Neuron (in vitro differentiated cells): Measurements from ENCODE around the gene FOLR3.

Experiments
- H2AFZ ChIP-seq: one replicate; pipeline ENCODE4 v1.6.1; 2013; ENCODE audit warnings: low read depth, mild to moderate bottlenecking, inconsistent platforms, low read length, moderate library complexity
- H3K27me3 ChIP-seq: one replicate; pipeline ENCODE4 v1.6.1; 2013; ENCODE audit warnings: low read length; ENCODE audit not compliant: insufficient read depth
- H3K36me3 ChIP-seq: one replicate; pipeline ENCODE4 v1.6.1; 2013; ENCODE audit warnings: low read length; ENCODE audit not compliant: insufficient read depth
- H3K4me1 ChIP-seq: one replicate; pipeline ENCODE4 v1.6.1; 2013; ENCODE audit warnings: low read length; ENCODE audit not compliant: insufficient read depth
- H3K4me3 ChIP-seq: 2 replicates; pipeline ENCODE4 v1.5.1; 2013; ENCODE audit warnings: mild to moderate bottlenecking, low read length, moderate library complexity
- H3K9me3 ChIP-seq: one replicate; pipeline ENCODE4 v1.6.1; 2013; ENCODE audit warnings: low read length

FOLR3 gene

DNA sequence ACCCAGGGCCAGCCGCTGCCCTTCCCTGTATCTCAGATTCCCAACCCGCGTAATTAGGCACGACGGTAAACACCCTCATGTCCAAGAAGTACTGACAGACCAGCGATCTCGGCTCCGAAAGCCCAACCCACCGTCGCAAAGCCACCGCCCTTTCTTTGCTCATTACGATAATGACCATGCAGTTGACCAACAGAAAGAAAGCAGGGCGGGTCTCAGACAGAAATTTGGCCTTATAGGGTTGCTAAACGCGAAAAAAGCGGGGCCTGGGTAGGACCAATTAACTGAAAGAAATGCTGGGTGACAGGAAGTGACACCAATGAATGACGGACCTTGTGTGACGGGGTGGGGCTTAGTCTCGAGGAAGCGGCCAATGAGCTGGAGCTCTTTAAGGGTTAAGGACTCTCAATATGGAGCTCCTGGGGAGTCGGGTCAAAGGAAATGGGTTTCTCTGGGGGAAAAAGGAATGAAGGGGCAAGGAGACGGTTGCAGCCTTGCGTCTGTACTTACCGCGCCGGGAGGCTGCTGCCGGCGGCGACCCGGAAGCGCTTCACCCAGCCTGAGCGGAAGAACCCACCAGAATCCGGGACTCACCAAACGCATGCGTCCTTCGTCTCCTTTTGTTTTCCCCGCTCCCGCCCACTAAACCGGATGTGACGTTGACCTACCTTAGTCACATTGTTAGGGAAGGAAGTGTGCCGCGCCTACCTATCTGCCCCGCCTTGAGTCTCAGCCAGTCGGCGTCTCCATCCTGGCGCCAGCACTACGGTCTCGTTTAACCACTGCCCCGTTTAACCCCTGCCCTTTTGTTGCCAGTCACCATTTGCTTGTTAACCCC, 23.2 kb upstream of the FOLR3 start, which contains the start of gene ANAPC15:
ANAPC15 (minus strand) TSS at position 553 of the 835 bp plus-strand sequence. CDS start 1,419 bp downstream, outside the sequence.
- Histone ChIP-seq H3K36me3 (peaks cover 2% of the 10 kb centered on the region), H2AFZ (peak within 1 kb of the TSS; percentile 39), H3K9me3 (no peaks in the 10 kb centered on the region), H3K27me3 (no peaks in the 10 kb centered on the region), H3K4me1 (peaks cover 11% of the 10 kb centered on the region), H3K4me3 (peak within 1 kb of the TSS; percentile 69)

DNA sequence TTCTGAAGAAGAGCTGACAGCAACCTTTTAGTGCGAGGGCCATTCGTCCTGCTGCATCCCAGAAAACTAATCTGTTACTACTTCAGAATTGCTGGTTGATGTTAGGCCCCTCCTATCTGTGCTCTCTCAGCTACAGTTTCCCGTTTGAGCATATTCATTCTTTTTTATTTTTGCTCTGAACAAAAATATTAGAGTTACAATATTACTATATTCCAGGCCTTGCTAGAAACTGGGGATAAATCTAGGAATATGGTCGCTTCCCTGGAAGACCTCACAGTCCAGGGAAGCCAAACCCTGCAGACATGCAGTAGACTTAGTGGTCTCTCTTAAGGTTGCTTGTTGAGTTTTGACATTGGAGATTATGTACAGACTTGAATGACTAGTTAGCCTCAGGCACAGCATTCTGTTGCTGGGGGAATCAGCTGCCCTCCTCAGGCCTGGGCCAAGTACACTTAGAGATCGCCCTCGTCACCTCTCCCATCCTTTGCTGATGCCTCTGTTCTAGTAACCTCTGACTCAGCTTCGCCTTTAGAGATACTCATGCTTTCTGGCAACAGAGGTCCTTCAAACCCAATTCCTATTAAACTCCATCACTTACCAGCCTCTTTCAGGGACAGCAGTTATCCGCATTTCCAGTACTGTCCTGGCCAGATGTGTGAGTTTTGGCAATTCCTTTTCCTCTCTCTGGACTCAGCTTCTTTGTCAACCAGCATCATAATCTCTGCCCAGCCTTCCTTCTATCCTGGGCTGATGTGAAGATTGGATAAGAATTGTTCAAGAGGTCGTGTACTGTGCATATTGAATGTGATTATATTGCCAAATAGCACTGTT, 22.3 kb upstream of the FOLR3 start:
- H3K27me3 ChIP-seq: no peaks in the 10 kb centered on the region
- H3K4me3 ChIP-seq: peak overlapping the region; percentile 69
- H2AFZ ChIP-seq: peak overlapping the region; percentile 39
- H3K4me1 ChIP-seq: peaks cover 11% of the 10 kb centered on the region
- no peaks in the 10 kb centered on the region for H3K9me3 ChIP-seq
- H3K36me3 ChIP-seq: peaks cover 2% of the 10 kb centered on the region

DNA sequence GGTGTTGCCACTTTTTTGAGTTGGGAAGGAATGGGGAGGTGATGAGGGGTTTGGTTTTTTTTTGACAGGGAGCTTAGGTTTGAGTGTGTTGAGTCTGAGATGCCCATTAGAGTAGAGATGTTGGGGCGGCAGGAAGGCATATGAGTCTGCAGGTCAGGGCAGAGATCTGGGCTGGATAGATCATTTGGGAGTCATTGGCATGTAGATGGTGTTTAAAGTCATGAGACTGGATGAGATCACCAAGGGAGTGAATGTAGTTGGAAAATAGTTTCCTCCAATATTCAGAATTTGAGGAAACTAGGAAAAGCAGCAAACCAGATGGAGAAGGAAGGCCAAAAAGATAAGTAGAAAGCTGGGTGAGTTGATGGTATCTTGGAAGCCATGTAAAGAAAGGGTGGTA, 21.0 kb upstream of the FOLR3 start:
- Histone ChIP-seq H2AFZ (no peak overlapping the region), H3K9me3 (no peaks in the 10 kb centered on the region), H3K4me1 (peaks cover 16% of the 10 kb centered on the region), H3K36me3 (no peaks in the 10 kb centered on the region), H3K4me3 (no peak overlapping the region), H3K27me3 (no peaks in the 10 kb centered on the region)

DNA sequence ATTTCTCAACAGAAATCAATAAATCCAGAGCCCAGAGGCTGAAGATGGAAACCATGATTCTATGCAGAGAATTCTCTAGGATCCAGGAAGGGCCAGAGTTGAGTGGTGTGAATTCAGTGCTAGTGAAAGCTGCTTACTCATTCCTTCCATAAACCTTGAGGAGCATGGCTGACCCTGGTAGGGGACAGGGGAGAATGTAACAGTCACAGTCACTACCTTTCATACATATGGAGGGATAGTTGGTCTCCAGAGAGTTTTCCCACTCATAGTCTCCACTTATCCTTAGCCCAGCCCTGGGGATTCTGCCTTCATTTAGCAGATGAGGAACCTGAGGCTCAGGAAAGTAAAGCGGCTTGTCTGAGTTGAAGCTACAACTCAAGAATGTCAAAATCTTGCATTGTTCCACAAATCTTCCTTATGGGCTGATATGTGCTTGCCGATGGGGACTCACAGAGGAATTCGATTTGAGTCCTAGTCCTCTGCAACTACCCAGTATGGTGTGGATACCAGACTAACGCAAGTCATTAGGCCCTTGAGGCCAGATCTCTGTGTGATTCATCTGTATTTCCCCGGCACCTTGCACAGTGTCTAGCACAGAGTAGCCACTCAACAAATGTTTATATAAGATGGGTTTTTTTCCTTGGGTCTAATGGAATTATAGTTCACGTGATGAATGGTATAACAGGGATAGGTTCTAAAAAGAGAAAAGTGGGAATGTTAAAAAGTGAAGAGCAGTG, 19.3 kb upstream of the FOLR3 start:
- H3K4me3 ChIP-seq: no peak overlapping the region
- no peaks in the 10 kb centered on the region for H3K27me3 ChIP-seq
- peaks cover 16% of the 10 kb centered on the region for H3K4me1 ChIP-seq
- H3K36me3 ChIP-seq: no peaks in the 10 kb centered on the region
- H3K9me3 ChIP-seq: no peaks in the 10 kb centered on the region
- no peak overlapping the region for H2AFZ ChIP-seq

DNA sequence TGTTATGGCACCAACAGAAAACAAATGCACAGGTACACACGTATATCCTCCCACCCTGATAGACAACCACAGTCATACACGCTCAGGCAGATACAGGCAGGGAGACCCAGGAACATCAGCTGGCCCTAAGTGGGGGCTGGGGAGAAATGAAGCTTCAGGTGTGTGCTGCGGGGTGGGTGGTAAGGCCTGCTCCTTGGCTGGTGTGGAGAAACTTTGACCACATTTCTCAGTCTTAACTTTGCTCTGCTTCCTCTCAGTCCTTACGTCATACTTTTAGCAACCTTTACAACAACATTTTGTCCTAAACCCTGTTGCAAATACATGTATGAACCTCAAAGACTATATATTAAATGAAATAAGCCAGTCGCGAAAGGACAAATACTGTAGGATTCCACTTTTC, 16.3 kb upstream of the FOLR3 start:
- Histone ChIP-seq H3K4me1 (peaks cover 5% of the 10 kb centered on the region), H3K36me3 (no peaks in the 10 kb centered on the region), H3K9me3 (no peaks in the 10 kb centered on the region), H2AFZ (no peak overlapping the region), H3K4me3 (no peak overlapping the region), H3K27me3 (peaks cover 5% of the 10 kb centered on the region)

DNA sequence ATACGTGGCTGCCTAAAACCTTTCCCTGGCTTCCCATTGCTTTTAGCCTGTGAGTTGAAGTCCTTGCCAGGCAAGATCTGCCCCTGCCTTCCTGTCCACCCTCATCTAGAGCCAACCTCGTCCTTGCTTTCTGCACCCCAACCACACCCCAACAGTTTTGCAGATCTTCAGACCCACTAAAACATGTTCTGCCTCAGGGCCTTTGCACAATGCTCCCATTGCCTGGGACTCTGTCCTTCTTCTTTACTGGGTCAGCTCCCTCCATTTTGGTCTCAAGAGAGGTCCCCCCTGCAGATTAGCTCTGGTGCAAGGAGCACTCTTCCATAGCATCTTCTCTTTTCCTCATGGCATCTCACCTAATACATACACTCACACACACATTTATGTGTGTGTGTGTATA, 14.6 kb upstream of the FOLR3 start:
- Histone ChIP-seq H3K4me3 (no peak overlapping the region), H3K4me1 (peaks cover 5% of the 10 kb centered on the region), H3K36me3 (no peaks in the 10 kb centered on the region), H2AFZ (no peak overlapping the region), H3K27me3 (peaks cover 5% of the 10 kb centered on the region), H3K9me3 (no peaks in the 10 kb centered on the region)

DNA sequence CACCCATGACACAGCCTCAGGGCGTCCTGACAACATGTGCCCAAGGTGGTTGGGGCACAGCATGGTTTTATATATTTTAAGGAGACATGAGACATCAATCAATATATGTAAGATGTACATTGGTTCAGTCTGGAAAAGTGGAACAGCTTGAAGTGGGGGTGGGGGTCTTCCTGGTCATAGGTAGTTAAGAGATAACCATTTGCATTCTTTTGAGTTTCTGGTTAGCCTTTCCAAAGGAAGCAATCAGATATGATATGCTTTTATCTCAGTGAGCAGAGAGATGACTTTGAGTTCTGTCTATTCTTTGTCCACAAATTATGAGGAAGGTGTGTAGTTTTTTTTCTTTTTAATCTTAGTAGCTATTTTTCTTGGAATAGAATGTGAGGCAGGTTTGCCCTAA, 12.9 kb upstream of the FOLR3 start:
- Histone ChIP-seq H3K36me3 (no peaks in the 10 kb centered on the region), H3K9me3 (no peaks in the 10 kb centered on the region), H3K4me1 (peaks cover 5% of the 10 kb centered on the region), H3K4me3 (no peak overlapping the region), H3K27me3 (peaks cover 5% of the 10 kb centered on the region), H2AFZ (no peak overlapping the region)

DNA sequence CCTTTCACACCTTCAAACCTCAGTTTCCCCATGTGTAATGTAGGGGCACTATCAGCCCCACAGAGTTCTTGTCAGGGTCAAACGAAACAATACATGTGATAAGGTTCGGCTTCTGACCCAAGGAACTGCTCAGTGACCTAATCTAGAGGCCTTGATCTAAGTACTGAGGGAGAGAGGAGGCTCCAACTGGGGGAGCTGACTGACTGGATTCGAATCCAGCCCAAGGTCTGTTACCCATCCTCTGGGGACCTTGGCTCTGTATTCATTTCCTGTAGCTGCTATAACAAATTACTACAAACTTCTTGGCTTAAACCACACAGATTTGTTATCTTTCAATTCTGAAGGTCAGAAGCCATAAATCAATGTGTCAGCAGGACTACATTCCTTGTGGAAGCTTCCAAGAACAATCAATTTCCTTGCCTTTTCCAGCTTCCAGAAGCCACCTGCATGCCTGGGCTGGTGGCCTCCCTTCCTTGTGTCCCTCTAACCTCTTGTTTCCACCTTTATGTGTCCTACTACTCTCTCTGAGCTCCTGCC, 12.3 kb upstream of the FOLR3 start:
- H3K4me1 ChIP-seq: peaks cover 5% of the 10 kb centered on the region
- H3K9me3 ChIP-seq: no peaks in the 10 kb centered on the region
- no peak overlapping the region for H2AFZ ChIP-seq
- H3K36me3 ChIP-seq: no peaks in the 10 kb centered on the region
- no peak overlapping the region for H3K4me3 ChIP-seq
- peaks cover 5% of the 10 kb centered on the region for H3K27me3 ChIP-seq

DNA sequence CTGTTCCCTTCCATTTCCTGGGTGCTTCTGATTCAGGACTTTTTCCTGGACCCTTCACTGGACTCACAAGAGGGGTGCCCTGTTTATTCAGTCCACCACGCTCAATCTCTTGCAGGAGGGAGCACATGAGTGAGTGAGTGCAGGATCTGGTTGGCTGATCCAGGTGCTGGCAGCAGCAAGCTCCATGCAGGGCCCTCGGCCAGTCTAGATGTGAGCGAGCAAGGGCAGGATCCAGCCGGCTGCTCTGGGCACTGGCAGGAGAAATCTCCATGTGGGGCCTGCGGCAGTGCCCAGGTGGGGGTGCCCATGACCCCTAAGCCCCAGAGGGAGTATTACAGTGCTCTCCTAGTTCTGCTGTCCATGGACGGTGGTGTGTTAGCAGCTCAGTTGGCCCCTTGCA, 11.5 kb upstream of the FOLR3 start:
- H3K27me3 ChIP-seq: peaks cover 5% of the 10 kb centered on the region

DNA sequence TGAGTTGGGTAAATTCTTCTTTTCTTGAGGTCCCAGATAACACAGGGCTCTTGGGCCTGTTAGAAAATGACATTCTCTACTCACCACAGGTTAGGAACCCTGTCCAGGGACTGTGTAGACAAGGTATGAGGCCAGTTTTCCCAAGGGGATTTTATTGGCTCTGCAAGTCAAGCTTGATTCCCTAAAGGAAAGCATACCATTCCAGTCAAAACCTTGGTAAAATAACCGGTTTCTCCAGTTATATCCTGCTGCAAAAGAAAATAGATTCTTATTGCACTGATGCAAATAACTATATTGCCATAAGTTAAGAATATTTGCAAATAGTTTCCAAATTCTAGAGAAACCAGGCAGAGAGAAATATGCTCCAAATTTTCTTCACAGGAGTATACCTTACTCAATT, 9.6 kb upstream of the FOLR3 start:
- Histone ChIP-seq H3K27me3 (peaks cover 5% of the 10 kb centered on the region), H3K4me1 (no peaks in the 10 kb centered on the region), H3K9me3 (peaks cover 3% of the 10 kb centered on the region), H3K36me3 (no peaks in the 10 kb centered on the region), H2AFZ (no peak overlapping the region), H3K4me3 (no peak overlapping the region)

More for the DNA sequence above, 11.5 kb upstream of the FOLR3 start:
- no peak overlapping the region for H2AFZ ChIP-seq
- no peaks in the 10 kb centered on the region for H3K4me1 ChIP-seq
- H3K36me3 ChIP-seq: no peaks in the 10 kb centered on the region
- no peak overlapping the region for H3K4me3 ChIP-seq
- peaks cover 3% of the 10 kb centered on the region for H3K9me3 ChIP-seq

DNA sequence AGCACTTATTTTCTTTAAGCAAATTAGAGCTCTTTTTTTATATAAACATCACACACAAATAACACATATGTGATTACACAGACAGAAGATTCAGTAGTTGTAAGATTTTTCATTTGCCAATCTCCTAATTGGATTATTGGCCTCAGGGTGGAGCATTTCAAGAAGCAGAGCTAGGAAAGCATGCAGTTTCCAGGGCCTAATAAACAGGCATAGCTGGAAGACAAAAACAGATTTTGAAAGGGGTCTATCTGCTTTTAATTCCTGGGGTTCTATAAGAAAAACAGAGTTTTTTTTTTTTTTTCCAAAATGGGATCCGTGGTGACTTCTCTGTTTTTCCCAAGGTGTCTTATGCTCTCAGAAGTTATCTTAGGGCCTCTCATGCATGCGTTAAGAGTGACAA, 7.6 kb upstream of the FOLR3 start:
- H3K4me3 ChIP-seq: no peak overlapping the region
- no peaks in the 10 kb centered on the region for H3K36me3 ChIP-seq
- peaks cover 3% of the 10 kb centered on the region for H3K9me3 ChIP-seq
- no peaks in the 10 kb centered on the region for H3K4me1 ChIP-seq
- peaks cover 5% of the 10 kb centered on the region for H3K27me3 ChIP-seq
- no peak overlapping the region for H2AFZ ChIP-seq

DNA sequence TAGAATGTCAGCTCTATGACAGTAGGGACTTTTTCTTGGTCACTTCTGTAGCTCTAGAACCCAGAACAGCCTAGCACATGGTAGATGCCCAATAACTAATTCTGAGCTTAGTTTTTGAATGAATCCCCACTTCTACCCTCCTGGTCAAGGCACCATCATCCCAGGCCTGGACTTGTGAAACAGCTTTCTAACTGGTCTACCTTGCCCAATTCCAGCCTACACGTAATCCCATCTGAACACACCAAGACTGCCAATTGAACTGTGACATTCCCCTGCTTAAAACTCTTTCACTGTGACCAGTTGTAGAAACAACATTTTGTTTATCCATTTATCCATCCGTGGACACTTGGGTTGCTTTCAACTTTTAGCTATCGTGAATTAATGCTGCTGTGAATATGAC, 6.1 kb upstream of the FOLR3 start:
- H3K4me3 ChIP-seq: no peak overlapping the region
- peaks cover 3% of the 10 kb centered on the region for H3K9me3 ChIP-seq
- H2AFZ ChIP-seq: no peak overlapping the region
- no peaks in the 10 kb centered on the region for H3K4me1 ChIP-seq
- H3K27me3 ChIP-seq: no peaks in the 10 kb centered on the region
- H3K36me3 ChIP-seq: no peaks in the 10 kb centered on the region
